Stimulated activated CD4-positive, alpha-beta T cell treated with anti-CD3 and anti-CD28 coated beads, Interleukin-2, amount 100 ng/mL, for 24 hours (primary cell): Measurements from ENCODE around the gene IFIH1.
A peak's percentile ranks its signal among the peaks of the same experiment; 100 is the strongest.

Source experiments
- DNase-seq, 2 donors: peaks; one replicate each; pipeline ENCODE4 v3.0.0-alpha.2; 2020

Gene IFIH1

DNA sequence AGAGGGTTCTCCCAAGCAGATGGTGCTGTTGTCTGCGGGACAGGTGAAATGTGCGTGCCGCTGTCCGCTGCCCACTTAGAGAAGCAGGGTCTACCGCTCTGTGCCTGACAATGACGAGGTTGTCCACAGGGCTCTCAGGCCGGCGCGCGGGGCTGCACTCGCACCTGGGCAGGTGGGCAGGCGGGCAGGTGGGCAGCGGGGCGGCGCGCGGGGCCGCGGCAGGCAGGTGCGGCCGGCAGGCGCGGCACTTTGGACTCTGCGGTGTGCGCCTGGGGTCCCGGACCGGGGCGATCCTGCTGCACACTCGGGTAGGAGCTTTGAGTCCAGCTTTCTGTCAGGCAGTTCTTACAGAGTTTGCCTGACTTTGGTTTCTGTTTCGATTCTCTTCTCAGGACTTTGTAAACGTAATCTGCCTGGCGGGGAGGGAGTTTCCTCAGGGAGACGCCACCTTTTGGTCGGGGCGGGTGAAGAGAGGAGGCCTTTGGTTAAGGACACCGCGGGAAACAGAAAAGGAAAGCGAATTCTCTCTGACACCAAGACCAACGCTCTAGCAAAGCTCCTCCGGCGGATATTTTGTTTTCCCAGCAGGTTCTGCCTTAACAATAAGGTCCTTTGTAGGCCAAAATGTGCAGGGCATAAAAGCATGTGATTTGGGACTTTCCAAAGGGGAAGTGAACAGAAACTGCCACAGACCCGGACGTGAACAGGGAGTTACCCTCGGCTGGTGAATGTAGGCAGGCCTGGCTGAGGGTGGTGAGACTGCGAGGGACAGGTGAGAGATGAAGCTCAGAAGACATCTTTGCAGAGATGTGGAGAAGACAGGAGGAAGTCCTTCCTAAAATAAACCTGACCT, at the start of gene IFIH1:
Gene IFIH1, minus strand, starts transcription at position 357 of the 853 bp plus-strand sequence. CDS start 377 bp downstream, outside the sequence.
- peak; percentile 75 to 76 for DNase-seq

DNA sequence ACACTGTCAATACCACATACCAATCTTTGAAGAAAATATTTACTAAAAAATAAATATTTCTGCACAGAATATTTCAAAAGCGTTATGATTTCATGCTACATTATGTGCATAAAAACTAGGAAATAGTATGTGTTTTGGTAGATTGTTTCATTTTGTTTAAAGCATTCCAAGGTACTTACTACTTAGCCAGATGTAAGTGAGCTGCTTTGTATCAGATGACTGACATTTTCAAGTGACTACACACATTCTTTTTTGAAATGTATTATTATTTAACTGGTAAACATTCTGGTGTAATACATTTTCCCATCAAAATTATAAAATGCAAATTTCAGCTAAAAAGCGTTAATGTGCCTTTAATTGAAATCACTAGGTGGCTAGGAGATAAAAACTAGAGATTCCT, 46.9 kb upstream of the IFIH1 start:
- DNase-seq: no peak

- no peak for DNase-seq
Measured at GRCh38 chr2:162344617-162344950, 26.1 kb upstream of the IFIH1 start.

- DNase-seq: peak; percentile 98 to 99
Measured at GRCh38 chr2:162343824-162344616, 25.5 kb upstream of the IFIH1 start, which contains the start of gene GCA. Gene GCA, plus strand, starts transcription at chr2:162344132. Its CDS starts 117 bp downstream, at chr2:162344249.

GRCh38 chr2:162343492-162343823, 25.0 kb upstream of the IFIH1 start:
- DNase-seq: no peak

DNA sequence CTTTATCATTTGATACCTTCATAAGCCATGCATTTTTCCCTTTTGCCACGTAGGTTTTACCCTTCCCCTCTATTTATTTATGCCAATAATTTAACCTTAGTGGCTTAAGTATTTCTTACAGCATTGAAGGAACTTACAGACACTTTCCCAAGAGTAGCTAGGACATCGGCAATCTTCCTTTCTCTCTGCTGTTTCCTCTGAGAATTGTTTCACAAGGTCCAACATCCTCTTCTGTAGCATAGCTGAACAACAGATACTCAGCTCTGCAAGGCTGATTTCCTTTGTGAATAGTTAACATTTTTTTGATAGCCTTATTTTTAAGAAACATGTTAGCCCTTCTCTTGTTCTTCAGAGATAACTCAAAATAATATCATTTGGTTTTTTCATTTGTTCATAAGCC, 24.4 kb upstream of the IFIH1 start:
- no peak for DNase-seq

- DNase-seq: no peak
Measured at GRCh38 chr2:162342321-162342720, 23.8 kb upstream of the IFIH1 start.

DNA sequence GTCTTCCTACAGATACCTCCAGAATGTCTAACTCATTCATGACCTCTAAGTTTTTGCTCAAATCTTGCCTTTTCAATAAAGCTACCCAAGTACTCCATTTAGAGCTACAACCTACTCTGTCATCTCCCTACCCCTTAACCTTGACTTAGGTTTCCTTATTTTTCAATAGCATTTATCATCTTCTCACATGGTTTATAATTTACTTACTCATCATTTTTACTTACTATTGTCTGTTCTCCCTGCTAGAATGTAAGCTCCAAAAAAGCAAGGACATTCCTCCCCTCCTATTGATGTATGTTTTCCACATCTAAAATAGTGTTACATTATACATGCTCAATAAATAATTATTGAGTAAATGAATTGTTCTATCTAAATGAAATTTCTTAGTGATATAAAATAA, 22.3 kb upstream of the IFIH1 start:
- DNase-seq: no peak

- no peak for DNase-seq
Measured at GRCh38 chr2:162337868-162338267, 19.4 kb upstream of the IFIH1 start.

- no peak for DNase-seq
Measured at GRCh38 chr2:162333968-162334367, 15.5 kb upstream of the IFIH1 start.

DNA sequence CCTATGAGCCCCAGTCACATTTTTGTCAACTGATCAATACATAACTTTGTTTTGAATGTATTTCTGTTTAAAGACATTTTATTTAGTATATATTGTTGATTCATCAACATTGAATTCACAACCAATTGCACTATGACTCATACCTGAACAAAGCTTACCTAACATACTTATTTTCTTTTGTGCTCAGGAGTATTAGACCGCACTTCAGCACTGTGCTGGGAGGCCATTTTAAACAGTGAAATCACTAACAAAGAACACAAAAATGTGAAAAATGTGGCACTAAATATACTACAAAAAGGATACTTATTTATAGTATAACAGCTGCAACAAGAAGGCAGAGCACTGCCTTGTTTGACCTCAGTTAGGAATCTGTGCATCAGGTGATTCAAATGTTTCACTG, 12.4 kb upstream of the IFIH1 start:
- DNase-seq: no peak

- no peak for DNase-seq
Measured at GRCh38 chr2:162328424-162329157, 10.1 kb upstream of the IFIH1 start.

DNA sequence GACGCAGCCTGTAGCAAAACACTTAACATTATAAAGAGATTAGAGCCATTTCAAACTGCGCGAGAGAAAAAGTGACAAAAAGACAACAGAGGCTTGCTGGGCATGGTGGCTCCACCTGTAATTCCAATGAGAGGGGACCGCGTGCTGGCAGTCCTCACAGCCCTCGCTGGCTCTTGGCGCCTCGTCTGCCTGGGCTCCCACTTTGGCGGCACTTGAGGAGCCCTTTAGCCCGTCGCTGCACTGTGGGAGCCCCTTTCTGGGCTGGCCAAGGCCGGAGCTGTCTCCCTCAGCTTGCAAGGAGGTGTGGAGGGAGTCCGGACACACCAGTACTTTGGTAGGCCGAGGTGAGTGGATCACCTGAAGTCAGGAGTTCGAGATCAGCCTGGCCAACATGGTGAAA, 9.3 kb upstream of the IFIH1 start:
- no peak for DNase-seq

GRCh38 chr2:162327134-162327769, 8.8 kb upstream of the IFIH1 start:
- peak; percentile 24 to 33 for DNase-seq

DNA sequence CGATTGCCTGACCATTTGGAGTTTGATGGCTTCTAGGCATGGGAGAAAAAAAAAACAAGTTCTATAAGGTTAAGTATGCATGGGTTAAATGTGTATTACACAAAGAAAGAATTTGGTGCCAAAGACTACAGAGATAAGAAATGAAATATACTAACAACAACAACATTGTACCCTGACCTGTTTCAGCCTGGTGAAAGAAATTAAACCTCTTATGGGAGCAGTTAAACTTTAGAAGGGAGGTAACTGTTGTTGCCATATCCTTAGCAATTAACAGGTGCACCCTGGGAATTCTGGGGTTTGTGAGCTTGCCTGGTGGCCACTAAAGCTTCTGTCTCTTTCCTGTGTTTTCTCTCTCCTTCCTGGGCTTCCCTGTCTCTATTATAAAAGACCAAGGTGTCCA, 6.5 kb upstream of the IFIH1 start:
- no peak for DNase-seq

DNA sequence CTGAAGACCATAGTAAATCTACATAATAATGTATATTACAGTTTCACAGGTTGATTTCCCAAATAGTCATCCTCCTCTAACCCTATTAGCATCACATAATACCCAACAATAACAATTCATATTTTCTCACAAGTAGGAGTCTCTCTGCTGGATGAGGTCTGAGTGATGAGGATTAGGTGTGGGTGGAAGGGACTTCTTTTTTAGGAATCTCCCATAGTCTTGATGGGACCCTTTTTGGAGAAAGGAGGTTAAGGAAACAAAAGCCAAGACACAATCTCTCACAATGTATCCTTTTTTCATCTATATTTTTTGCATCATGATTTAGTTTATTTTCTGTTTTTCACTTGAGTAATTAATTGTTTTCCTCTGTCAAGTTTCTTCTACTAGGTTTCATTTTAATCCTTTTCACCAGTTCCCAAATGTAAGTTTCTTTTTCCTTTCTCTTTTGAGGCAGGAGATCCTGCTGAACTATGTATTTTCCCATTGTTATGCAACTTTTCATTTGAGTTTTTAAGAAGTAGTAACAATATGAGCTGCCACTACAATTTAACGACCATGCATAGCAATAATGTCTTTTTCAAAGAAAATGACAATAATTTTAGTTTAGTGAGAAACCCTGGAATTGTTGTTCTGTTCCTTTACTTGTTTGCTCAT, 2.5 kb upstream of the IFIH1 start:
- no peak for DNase-seq

- DNase-seq: peak; percentile 30 to 40
Measured at GRCh38 chr2:162317861-162318327, 590 bp downstream of the IFIH1 start.

DNA sequence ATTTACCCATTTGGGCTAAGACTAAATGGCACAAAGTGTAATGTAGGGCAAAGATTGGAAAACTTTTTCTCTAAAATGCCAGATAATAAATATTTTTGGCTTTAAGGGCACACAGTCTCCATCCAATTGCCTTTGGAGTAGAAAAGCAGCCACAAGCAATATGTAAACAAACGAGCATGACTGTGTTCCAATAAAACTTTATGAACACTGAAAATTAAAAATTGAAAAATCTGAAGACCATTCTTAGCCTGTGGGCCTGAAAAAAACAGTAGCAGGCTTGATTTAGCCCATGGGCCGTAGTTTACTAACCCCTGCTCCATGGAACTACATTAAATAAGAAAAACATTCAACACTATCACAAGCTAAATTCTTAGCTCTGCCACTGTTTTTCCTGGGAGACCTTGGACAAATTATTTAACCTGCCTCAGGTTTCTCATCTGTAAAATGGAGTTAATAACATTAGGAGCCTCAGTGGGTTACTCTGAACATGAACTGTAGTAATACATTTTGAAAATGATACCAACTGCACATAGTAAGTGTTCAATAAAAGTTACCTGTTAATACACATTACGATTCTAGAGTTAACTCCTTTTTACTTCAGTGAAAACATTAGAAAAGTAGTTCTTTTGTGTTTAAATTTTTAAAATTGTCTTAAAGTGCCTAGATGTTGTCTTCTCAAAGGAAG, 1.3 kb downstream of the IFIH1 start:
- no peak for DNase-seq

DNA sequence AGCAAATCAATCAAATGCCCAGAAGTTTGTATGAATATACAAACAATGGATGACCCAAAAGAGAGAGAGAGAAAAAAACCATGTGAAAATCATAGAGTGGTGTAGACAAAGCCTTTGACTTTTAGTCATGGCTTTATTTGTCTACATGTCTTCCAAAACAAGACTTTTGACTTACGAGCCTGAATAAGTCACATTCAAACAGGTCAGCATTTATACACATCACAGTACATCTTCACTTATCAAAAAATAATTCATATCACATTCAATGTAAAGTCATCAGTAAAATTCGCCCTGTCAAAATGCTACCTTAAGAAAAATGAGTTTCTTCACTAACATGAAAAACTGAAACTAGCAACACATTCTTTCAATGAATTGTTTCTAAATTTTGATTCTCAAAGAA, 1.9 kb downstream of the IFIH1 start:
- DNase-seq: no peak

- no peak for DNase-seq
Measured at GRCh38 chr2:162315938-162316337, 2.5 kb downstream of the IFIH1 start.

DNA sequence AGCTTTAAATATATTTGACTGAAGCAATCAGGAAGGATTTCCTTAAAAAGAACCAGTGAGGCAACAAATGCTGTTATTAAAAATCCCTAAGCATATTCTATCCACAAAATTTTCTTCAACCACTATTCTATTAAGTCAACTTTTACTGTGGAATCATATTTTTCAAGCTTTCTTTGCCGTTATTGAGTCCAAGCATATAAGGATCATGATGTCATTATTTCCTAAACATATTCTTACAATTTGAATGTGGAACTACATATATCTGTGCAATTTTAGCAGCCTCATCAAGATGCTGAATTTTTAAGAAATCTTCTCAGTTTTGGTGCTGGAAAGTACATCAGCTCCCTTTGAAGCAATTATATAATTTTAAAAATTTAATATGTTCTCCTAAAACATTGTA, 5.6 kb downstream of the IFIH1 start:
- DNase-seq: no peak
